NCI-H1436 treated with DMSO at 0.1 percent for 48 hours (cell line): ENCODE measurements around the gene DNAJC1.
"Not testable (repeated sequence)": the region's sequence is repeated elsewhere in the genome, so short reads cannot be mapped to it uniquely, and the experiment has no call there.

Experiments
- DNase-seq: peaks from one replicate; lab custom pipeline; 2025; lab: John Stamatoyannopoulos, UW

DNAJC1 gene

GRCh38 chr10:21726601-21727225, 276.8 kb downstream of the DNAJC1 start:
- DNase-seq = no peak

GRCh38 chr10:21724687-21725367, 278.7 kb downstream of the DNAJC1 start:
- DNase-seq = peak; percentile 90

- no peak for DNase-seq
Measured at GRCh38 chr10:21724020-21724589, 279.4 kb downstream of the DNAJC1 start.

GRCh38 chr10:21722209-21722608, 281.3 kb downstream of the DNAJC1 start:
- no peak for DNase-seq

GRCh38 chr10:21721000-21721665, 282.4 kb downstream of the DNAJC1 start:
- no peak for DNase-seq

GRCh38 chr10:21720090-21720489, 283.4 kb downstream of the DNAJC1 start:
- no peak for DNase-seq

GRCh38 chr10:21719502-21719901, 284.0 kb downstream of the DNAJC1 start:
- DNase-seq = no peak

GRCh38 chr10:21717437-21718054, 286.0 kb downstream of the DNAJC1 start:
- not testable (repeated sequence) for DNase-seq

GRCh38 chr10:21715531-21716195, 287.9 kb downstream of the DNAJC1 start:
- DNase-seq = no peak

- DNase-seq = no peak
Measured at GRCh38 chr10:21712975-21713374, 290.6 kb downstream of the DNAJC1 start.

- DNase-seq = no peak
Measured at GRCh38 chr10:21707498-21707897, 296.0 kb downstream of the DNAJC1 start.
